Endothelial cell of umbilical vein (primary cell): ENCODE measurements around the gene HYAL3. TPM values are rescaled to one million over a fixed set of nuclear protein-coding genes. Genes with fewer than 3 reads are reported as not detected.
"Not testable (repeated sequence)": the region's sequence is repeated elsewhere in the genome, so short reads cannot be mapped to it uniquely, and the experiment has no call there.

ENCODE experiments used
- BruUV-seq: library from RNA; stranded (reverse); fragments of 400-500 nt; replicated peaks from 2 replicates; lab custom pipeline; 2021; lab: Mats Ljungman, UMichigan
- CTCF ChIA-PET: fragments of 300-600, 350-600 bp; sonication (Branson Sonifier 250); formaldehyde crosslinking; loops from one replicate; lab custom pipeline; 2021; ENCODE audit warnings: antibody characterized with exemption, inconsistent platforms; lab: Charles Lee
- POLR2A ChIA-PET: fragments of 300-600, 350-600 bp; sonication (Branson Sonifier 250); formaldehyde crosslinking; loops from one replicate; lab custom pipeline; 2021; ENCODE audit warnings: antibody characterized with exemption, inconsistent platforms; lab: Charles Lee
- DNase-seq: peaks from one replicate; pipeline ENCODE4 v3.0.0-alpha.2; 2011; ENCODE audit warnings: low read depth, low spot score
- FAIRE-seq: peaks from 2 replicates; lab custom pipeline; 2011; peaks lifted over from hg19 to GRCh38; lab: Jason Lieb, UNC
- H2AFZ ChIP-seq: 2 replicates; pipeline ENCODE4 v1.6.0; 2012; ENCODE audit warnings: low read depth, low read length, control low read depth, inconsistent platforms
- H3K27ac ChIP-seq: 2 replicates; pipeline ENCODE4 v1.5.1; 2011; ENCODE audit warnings: low read depth, mild to moderate bottlenecking, control low read depth, low read length, moderate library complexity; ENCODE audit not compliant: insufficient read depth
- H3K27me3 ChIP-seq, 2 experiments: 2 replicates each; pipeline versions ENCODE4 v1.6.0 to v1.6.1; 2011; ENCODE audit warnings: low read length in 2 of 2, mixed read lengths in 1 of 2; ENCODE audit not compliant: control insufficient read depth in 2 of 2, insufficient read depth in 2 of 2
- H3K36me3 ChIP-seq, 2 experiments: 2 replicates in 1 of 2; 3 replicates in 1 of 2; pipeline ENCODE4 v1.5.1; 2011; ENCODE audit warnings: low read length in 2 of 2, mild to moderate bottlenecking in 1 of 2, moderate library complexity in 1 of 2; ENCODE audit not compliant: control insufficient read depth in 2 of 2, insufficient read depth in 2 of 2; ENCODE audit errors: extremely low read depth in 1 of 2
- H3K4me1 ChIP-seq: 3 replicates; pipeline ENCODE4 v1.5.1; 2011; ENCODE audit warnings: mild to moderate bottlenecking, low read length; ENCODE audit not compliant: control insufficient read depth, insufficient read depth; ENCODE audit errors: extremely low read depth
- H3K4me2 ChIP-seq: 2 replicates; pipeline ENCODE4 v1.6.1; 2011; ENCODE audit warnings: low read length, control low read depth, mixed read lengths; ENCODE audit not compliant: insufficient read depth
- H3K4me3 ChIP-seq, 3 experiments: fragments of 200-600 bp in 1 of 3; sonication (generic), shearing (Covaris generic) in 1 of 3; replicated peaks in 1 of 3; 2 replicates each; pipeline ENCODE4 v1.5.1; 2011 to 2016; ENCODE audit warnings: control low read depth in 3 of 3, low read length in 3 of 3, mild to moderate bottlenecking in 2 of 3, inconsistent platforms in 1 of 3, low read depth in 1 of 3, moderate library complexity in 1 of 3; ENCODE audit not compliant: insufficient read depth in 1 of 3
- H3K79me2 ChIP-seq: 2 replicates; pipeline ENCODE4 v1.6.0; 2012; ENCODE audit warnings: low read length, inconsistent platforms; ENCODE audit not compliant: control insufficient read depth, insufficient read depth
- H3K9ac ChIP-seq: replicated peaks from 2 replicates; pipeline ENCODE3; 2011; ENCODE audit warnings: low read length, control low read depth; ENCODE audit not compliant: insufficient read depth; ENCODE audit errors: extremely low read depth
- H3K9me1 ChIP-seq: replicated peaks from 3 replicates; pipeline ENCODE4 v1.6.0; 2011; ENCODE audit warnings: mild to moderate bottlenecking, low read length; ENCODE audit not compliant: control insufficient read depth, insufficient read depth; ENCODE audit errors: extremely low read depth
- H3K9me3 ChIP-seq: replicated peaks from 2 replicates; pipeline ENCODE4 v1.5.1; 2012; ENCODE audit warnings: low read length, inconsistent platforms; ENCODE audit not compliant: control insufficient read depth, insufficient read depth
- H4K20me1 ChIP-seq: replicated peaks from 2 replicates; pipeline ENCODE3; 2011; ENCODE audit warnings: mild to moderate bottlenecking, low read length; ENCODE audit not compliant: control insufficient read depth, insufficient read depth; ENCODE audit errors: extremely low read depth
- CTCF ChIP-seq, 2 donors: IDR thresholded peaks; 1 replicate in 1 of 2; 2 replicates in 1 of 2; pipeline ENCODE4 v1.5.1; 2011; ENCODE audit warnings: low read length in 2 of 2, mild to moderate bottlenecking in 2 of 2, moderate library complexity in 2 of 2, control low read depth in 1 of 2, inconsistent platforms in 1 of 2, low read depth in 1 of 2; ENCODE audit not compliant: insufficient read depth in 1 of 2; ENCODE audit errors: extremely low read depth in 1 of 2
- EZH2 ChIP-seq: IDR thresholded peaks from 2 replicates; pipeline ENCODE4 v1.6.1; 2012; ENCODE audit warnings: borderline replicate concordance, low read depth, mild to moderate bottlenecking, moderate library complexity, low read length, inconsistent platforms; ENCODE audit not compliant: severe bottlenecking
- MAX ChIP-seq: IDR thresholded peaks from 2 replicates; pipeline ENCODE4 v1.6.1; 2011; ENCODE audit not compliant: insufficient read depth, insufficient read length
- MYC ChIP-seq: IDR thresholded peaks from one replicate; pipeline ENCODE4 v1.6.1; 2011; ENCODE audit warnings: mild to moderate bottlenecking, low read depth, low read length
- POLR2AphosphoS5 ChIP-seq: IDR thresholded peaks from 2 replicates; pipeline ENCODE4 v1.6.1; 2012; ENCODE audit warnings: low read depth, mild to moderate bottlenecking, control low read depth, low read length, moderate library complexity; ENCODE audit not compliant: insufficient read depth
- dilution Hi-C: fragments of 300-500 bp; cut with MboI; formaldehyde crosslinking; loops from one replicate; pipeline ENCODE4 v1.15.0; 2019; ENCODE audit warnings: low sequenced_read_pairs; ENCODE audit not compliant: extremely low pct_ligation_motif_present
- intact Hi-C: fragments of 100-400 bp; cut with micrococcal nuclease; formaldehyde crosslinking; loops from one replicate; pipeline ENCODE4 v1.10.0; 2022
- polyA plus RNA-seq, 4 experiments: library from polyadenylated mRNA; depleted of rRNA in 3 of 4; stranded (reverse) in 3 of 4; unstranded in 1 of 4; fragments of >200 nt; gene quantifications; 2 replicates each; pipeline versions ENCODE4 v1.2.1 to v1.2.3, GENCODE V29; 2011 to 2012; ENCODE audit warnings: missing spikeins in 1 of 4
- total RNA-seq: library from RNA; stranded (reverse); gene quantifications from 2 replicates; pipeline ENCODE4 v1.2.3, GENCODE V29; 2021

Gene HYAL3
- total and polyA plus RNA-seq, 2 donors (not counting 3 experiments of a cell fraction or from before 2014, with no cell fraction given): 4.8 to 11.5 TPM

DNA sequence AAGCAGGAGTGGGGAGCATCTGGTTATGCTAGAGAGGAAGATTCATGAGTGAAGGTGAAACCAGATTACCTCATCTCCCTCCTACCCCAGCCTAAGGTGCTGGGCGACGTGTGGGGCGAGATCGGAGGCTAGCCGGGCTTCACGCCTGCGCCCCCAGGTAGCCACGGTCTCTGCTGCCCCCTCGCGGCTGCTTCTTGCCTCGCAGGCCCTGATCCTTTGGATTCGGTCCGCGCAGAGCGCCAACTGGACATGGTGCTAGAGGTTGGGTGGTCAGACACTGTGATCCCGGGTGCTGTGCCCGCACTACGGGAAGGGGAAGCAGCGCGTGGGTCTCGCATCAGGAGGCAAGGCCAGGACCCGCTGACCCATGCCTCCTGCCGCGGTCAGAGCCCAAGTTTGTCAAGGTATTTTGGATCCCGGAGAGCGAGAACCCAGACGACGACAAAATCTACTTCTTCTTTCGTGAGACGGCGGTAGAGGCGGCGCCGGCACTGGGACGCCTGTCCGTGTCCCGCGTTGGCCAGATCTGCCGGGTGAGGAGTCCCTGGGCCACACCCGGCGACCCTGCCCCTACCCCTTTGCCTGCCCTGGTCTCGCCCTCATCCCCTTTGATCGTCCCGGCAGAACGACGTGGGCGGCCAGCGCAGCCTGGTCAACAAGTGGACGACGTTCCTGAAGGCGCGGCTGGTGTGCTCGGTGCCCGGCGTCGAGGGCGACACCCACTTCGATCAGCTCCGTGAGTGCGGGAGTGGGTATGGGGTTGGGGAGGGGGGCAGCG is 26.1 kb downstream of the HYAL3 start:
- H3K27ac ChIP-seq: no peak overlapping the region
- H2AFZ ChIP-seq: peak overlapping the region; percentile 80
- dilution Hi-C loops: no loop called here
- no peaks in the 10 kb centered on the region for H4K20me1 ChIP-seq
- H3K4me3 ChIP-seq: peak overlapping the region in 2 of 3 experiments; percentile 13 to 14
- H3K4me1 ChIP-seq: peaks cover 2% of the 10 kb centered on the region
- FAIRE-seq (peak; percentile 97), DNase-seq (peak; percentile 84)
- peak overlapping the region; percentile 85 for H3K4me2 ChIP-seq
- peaks cover 18 to 24% of the 10 kb centered on the region in 2 experiments for H3K27me3 ChIP-seq
- H3K9me3 ChIP-seq: no peaks in the 10 kb centered on the region
- TF ChIP-seq CTCF (IDR thresholded peaks at IDR 0.05; ENCODE audit: extremely low read depth in 1 of 2, insufficient read depth in 1 of 2, low read depth in 1 of 2, low read length in 2 of 2): peak; percentile 93 to 98
- no peak for TF ChIP-seq MYC
- TF ChIP-seq MAX: no peak
- no peak for TF ChIP-seq POLR2AphosphoS5
- TF ChIP-seq EZH2: peak; percentile 9
- no peak overlapping the region for H3K9ac ChIP-seq
- H3K9me1 ChIP-seq: no peaks in the 10 kb centered on the region
- CTCF ChIA-PET: interaction anchor here (1.1 to 4.9 kb wide), 4 partner anchors 46 to 109 kb away, joined by 3 to 53 read pairs (median 30); partner anchors contain the start of gene HYAL2
- H3K36me3 ChIP-seq: no peaks in the 10 kb centered on the region
- no TSS peak for BruUV-seq
- POLR2A ChIA-PET: no interaction called here
- intact Hi-C loops: loop anchor here (1.0 kb wide), 4 partner anchors 13 to 79 kb away; no protein-coding TSS in a partner anchor
- H3K79me2 ChIP-seq: no peaks in the 10 kb centered on the region

DNA sequence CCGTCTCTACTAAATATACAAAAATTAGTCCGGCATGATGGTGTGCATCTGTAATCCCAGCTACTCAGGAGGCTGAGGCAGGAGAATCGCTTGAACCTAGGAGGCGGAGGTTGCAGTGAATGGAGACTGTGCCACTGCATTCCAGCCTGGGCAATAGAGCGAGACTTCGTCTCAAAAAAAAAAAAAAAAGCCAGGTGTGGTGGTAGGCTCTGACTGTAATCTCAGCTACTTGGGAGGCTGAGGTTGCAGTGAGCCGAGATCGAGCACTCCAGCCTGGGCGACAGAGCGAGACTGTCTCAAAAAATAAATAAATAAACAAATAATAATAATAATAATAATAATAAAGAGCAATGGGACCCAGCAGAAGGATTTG is 26.7 kb downstream of the HYAL3 start:
- CTCF ChIA-PET: interaction anchor here (1.3 to 4.7 kb wide), 3 partner anchors 44 to 78 kb away, joined by 3 to 53 read pairs (median 11); no protein-coding TSS in a partner anchor
- intact Hi-C loops, H3K4me3 ChIP-seq, H3K9me1 ChIP-seq, H3K79me2 ChIP-seq, POLR2A ChIA-PET, H3K9me3 ChIP-seq, FAIRE-seq, DNase-seq, H3K27ac ChIP-seq, dilution Hi-C loops, BruUV-seq, H2AFZ ChIP-seq, H3K4me1 ChIP-seq, H4K20me1 ChIP-seq, H3K4me2 ChIP-seq, H3K9ac ChIP-seq, H3K36me3 ChIP-seq: not testable (repeated sequence)
- peaks cover 21 to 24% of the 10 kb centered on the region in 2 experiments for H3K27me3 ChIP-seq
